ENCODE measurements around the gene B9D2.

B9D2 gene

DNA sequence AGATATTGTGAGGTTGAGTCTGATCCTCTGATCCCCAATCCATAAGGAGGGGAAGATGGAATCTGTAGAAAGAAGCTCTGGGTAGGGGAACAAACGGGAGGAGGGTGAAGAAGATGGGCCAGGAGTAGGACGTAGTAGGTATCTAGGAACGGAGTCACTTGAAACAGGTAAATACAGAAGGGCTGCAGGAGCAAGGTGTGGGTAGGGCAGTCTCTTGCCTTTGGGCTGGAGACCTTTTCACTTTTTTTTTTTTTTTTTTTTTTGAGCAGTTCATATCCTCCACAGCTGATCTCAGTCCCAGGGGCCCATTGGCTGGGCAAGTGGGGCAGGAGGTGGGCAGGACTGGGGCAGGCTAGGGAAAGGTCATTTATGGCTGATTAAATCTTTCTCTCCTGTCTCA, 35.1 kb upstream of the B9D2 start:
- no peak for TF ChIP-seq CTCF (conservative IDR thresholded peaks at IDR 0.05; ENCODE audit: low read length)
- no peak for DNase-seq (ENCODE audit: low read depth)
- H3K4me3 ChIP-seq (ENCODE audit: low read length), result peak overlapping the region; percentile 89

DNA sequence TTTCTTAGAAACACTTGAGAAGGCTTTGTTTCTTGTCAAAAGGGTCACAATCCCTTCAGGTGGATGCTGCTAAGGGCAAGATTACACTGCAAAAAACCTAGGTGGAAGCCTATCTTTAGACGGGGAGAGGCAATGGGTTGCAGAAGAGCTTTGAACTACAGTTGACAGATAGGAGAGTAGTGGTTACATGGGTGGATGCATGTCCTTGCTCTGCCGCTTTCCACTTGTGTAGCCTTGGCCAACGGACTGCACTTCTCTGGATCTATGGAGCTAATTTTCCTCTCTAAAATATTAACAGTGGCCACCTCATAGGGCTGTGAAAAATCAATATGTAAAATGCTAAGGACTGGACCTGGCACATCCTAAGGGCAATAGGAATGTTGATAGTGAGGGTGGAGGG, 34.6 kb upstream of the B9D2 start:
- H3K4me3 ChIP-seq (ENCODE audit: low read length), result peak overlapping the region; percentile 89
- TF ChIP-seq CTCF (conservative IDR thresholded peaks at IDR 0.05; ENCODE audit: low read length), result no peak
- DNase-seq (ENCODE audit: low read depth), result no peak

DNA sequence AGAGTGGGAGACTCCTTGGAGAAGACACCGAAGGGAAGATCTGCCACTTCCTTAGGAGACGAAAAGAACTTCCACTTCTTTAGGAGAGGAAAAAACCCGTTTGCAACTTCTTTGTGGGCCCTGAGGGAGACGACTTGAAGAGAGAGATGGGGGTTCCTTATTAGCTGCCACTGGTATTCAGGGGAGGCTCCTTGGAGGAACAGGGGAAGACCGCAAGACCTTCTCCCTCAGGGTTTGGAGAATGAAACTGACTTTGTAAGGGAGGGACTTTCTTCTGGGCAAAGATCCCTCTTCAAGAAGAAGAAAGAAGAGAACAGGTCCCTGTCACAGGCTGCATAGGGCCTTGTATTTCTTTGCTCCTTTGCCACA, 34.1 kb upstream of the B9D2 start:
- peak overlapping the region; percentile 89 for H3K4me3 ChIP-seq (ENCODE audit: low read length)
- no peak for TF ChIP-seq CTCF (conservative IDR thresholded peaks at IDR 0.05; ENCODE audit: low read length)
- peak; percentile 18 for DNase-seq (ENCODE audit: low read depth)

DNA sequence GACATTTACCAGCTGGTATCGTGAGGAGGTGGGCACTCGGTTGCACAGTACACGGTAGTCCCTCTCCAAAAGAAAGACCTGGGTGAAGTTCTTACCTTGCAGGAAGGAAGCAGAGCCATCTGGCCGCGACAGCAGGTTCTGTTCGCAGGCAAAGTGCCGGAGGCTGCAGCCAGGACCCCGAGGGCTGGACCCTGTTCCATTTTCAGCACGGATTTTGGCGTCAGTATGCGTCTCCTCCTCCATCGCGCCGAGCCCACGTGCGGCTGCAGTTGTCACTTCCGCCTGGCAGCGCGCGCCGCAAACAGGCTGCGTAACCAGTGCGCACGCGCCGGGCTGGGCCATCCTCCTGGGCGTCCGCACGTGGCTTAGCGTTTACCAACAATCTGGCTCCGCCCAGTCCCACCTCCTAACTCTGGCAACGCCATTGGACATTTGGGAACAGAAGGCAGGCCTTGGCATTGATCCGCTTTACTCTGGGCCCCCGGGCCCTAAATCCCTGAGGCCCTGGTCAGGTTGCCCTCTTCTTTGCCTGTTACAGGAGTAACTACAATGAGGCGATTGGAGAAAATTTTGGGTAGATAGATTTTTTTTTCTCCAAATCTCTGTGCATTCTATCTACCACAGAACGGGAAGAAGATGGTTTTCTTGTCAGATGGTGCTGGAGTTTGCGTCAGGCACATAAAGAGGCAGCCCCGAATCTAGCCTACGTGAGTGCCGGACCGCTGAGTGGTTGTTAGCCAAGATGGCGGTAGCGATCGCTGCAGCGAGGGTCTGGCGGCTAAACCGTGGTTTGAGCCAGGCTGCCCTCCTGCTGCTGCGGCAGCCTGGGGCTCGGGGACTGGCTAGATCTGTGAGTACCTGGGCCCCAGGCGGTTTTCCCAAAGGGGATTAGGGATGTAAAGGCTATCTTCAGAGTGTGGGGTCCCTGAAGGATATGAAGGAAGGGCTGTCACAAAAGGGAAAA, 33.4 kb upstream of the B9D2 start, which contains the start of the genes BCKDHA and EXOSC5:
TSS of gene BCKDHA (plus strand) at position 733 of the 964 bp plus-strand sequence. CDS start at position 743, 10 bp downstream.
TSS of gene EXOSC5 (minus strand) at position 274 of the 964 bp plus-strand sequence. CDS start at position 243, 31 bp downstream.
- DNase-seq (ENCODE audit: low read depth), result peak; percentile 100
- peak within 1 kb of the TSS; percentile 97 for H3K4me3 ChIP-seq (ENCODE audit: low read length)
- no peak for TF ChIP-seq CTCF (conservative IDR thresholded peaks at IDR 0.05; ENCODE audit: low read length)

DNA sequence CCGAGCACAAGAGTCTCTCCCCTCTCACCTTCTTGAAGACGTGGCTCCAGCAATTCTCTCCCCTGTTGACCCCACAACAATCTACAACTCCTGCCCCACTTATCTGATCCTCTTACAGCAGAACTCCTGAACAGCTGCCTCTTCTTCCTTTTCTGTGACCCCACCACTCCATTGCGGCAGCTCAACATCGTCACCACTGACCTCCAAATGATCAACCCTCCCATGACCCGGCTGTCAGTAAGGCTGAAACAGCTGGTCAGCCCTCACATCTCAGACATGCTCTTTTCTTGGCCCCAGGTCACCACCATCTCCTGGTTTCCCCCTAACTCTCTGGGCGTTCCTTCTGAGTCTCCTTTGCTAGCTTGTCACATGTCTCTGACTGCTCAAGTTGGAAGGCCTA, 31.4 kb upstream of the B9D2 start:
- H3K4me3 ChIP-seq (ENCODE audit: low read length), result no peak overlapping the region
- DNase-seq (ENCODE audit: low read depth), result no peak
- no peak for TF ChIP-seq CTCF (conservative IDR thresholded peaks at IDR 0.05; ENCODE audit: low read length)

GRCh38 chr19:41392775-41393174, 28.8 kb upstream of the B9D2 start:
- H3K4me3 ChIP-seq (ENCODE audit: low read length), result no peak overlapping the region
- TF ChIP-seq CTCF (conservative IDR thresholded peaks at IDR 0.05; ENCODE audit: low read length), result no peak
- no peak for DNase-seq (ENCODE audit: low read depth)

GRCh38 chr19:41391618-41392017, 27.7 kb upstream of the B9D2 start:
- no peak overlapping the region for H3K4me3 ChIP-seq (ENCODE audit: low read length)
- no peak for DNase-seq (ENCODE audit: low read depth)
- TF ChIP-seq CTCF (conservative IDR thresholded peaks at IDR 0.05; ENCODE audit: low read length), result no peak
